ENCODE data around the gene SCARB1.

GRCh38 chr12:124848621-124849380, 14.9 kb downstream of the SCARB1 start:
- TF ChIP-seq CTCF (IDR thresholded peaks at IDR 0.05; ENCODE audit: extremely low read depth in 1 of 2, insufficient read depth in 1 of 2, low read depth in 1 of 2, low read length in 2 of 2), result no peak
- TF ChIP-seq EZH2 (IDR thresholded peaks at IDR 0.05; ENCODE audit: borderline replicate concordance, low read depth, low read length, severe bottlenecking), result no peak
- no peak for TF ChIP-seq MYC (IDR thresholded peaks at IDR 0.05; ENCODE audit: low read depth, low read length)
- TF ChIP-seq MAX (IDR thresholded peaks at IDR 0.05; ENCODE audit: insufficient read depth, insufficient read length), result no peak
- TF ChIP-seq POLR2AphosphoS5 (IDR thresholded peaks at IDR 0.05; ENCODE audit: insufficient read depth, low read depth, low read length), result no peak
- no peak for TF ChIP-seq POLR2A (IDR thresholded peaks at IDR 0.05; ENCODE audit: low read depth, low read length)
- no peak for TF ChIP-seq JUN (IDR thresholded peaks at IDR 0.05; ENCODE audit: borderline replicate concordance, insufficient read depth, insufficient read length, low read depth)
